Activated T-cell treated with anti-CD3 and anti-CD28 coated beads, Interleukin-2, amount 50 U/mL, for 24 hours (primary cell): ENCODE measurements around the gene IGIP.

Experiments
- DNase-seq: peaks from one replicate; pipeline ENCODE4 v3.0.0-alpha.2; 2020
- H3K27ac Mint-ChIP-seq: 2 replicates; pipeline ENCODE4 v1.8.0; 2020; ENCODE audit warnings: mild to moderate bottlenecking, mixed read lengths
- H3K27me3 Mint-ChIP-seq: 2 replicates; pipeline ENCODE4 v1.8.0; 2020; ENCODE audit warnings: mixed read lengths
- H3K36me3 Mint-ChIP-seq: 2 replicates; pipeline ENCODE4 v1.8.0; 2020; ENCODE audit warnings: low read depth, mixed read lengths
- H3K4me1 Mint-ChIP-seq: 2 replicates; pipeline ENCODE4 v1.8.0; 2020; ENCODE audit warnings: low read depth, mixed read lengths
- H3K4me3 Mint-ChIP-seq: 2 replicates; pipeline ENCODE4 v1.8.0; 2020; ENCODE audit warnings: mild to moderate bottlenecking, moderate library complexity, mixed read lengths
- H3K9me3 Mint-ChIP-seq: 2 replicates; pipeline ENCODE4 v1.8.0; 2020; ENCODE audit warnings: mixed read lengths

The IGIP gene

GRCh38 chr5:140107312-140108092 lies 18.2 kb upstream of the IGIP start:
- H3K4me3 Mint-ChIP-seq = peak overlapping the region; percentile 93

GRCh38 chr5:140108093-140109017 lies 17.4 kb upstream of the IGIP start:
- H3K27me3 Mint-ChIP-seq = peaks cover 8% of the 10 kb centered on the region
- H3K4me3 Mint-ChIP-seq = peak overlapping the region; percentile 93
- peak; percentile 43 for DNase-seq
- no peaks in the 10 kb centered on the region for H3K9me3 Mint-ChIP-seq
- peak overlapping the region; percentile 96 for H3K27ac Mint-ChIP-seq
- H3K36me3 Mint-ChIP-seq = peaks cover 12% of the 10 kb centered on the region
- H3K4me1 Mint-ChIP-seq = peaks cover 53% of the 10 kb centered on the region

More at GRCh38 chr5:140107312-140108092, 18.2 kb upstream of the IGIP start:
- Mint-ChIP-seq H3K27me3 (peaks cover 8% of the 10 kb centered on the region), H3K9me3 (no peaks in the 10 kb centered on the region), H3K4me1 (peaks cover 45% of the 10 kb centered on the region), H3K27ac (peak overlapping the region; percentile 96), H3K36me3 (peaks cover 12% of the 10 kb centered on the region)
- DNase-seq = peak; percentile 96

- Mint-ChIP-seq H3K4me1 (peaks cover 56% of the 10 kb centered on the region), H3K36me3 (peaks cover 12% of the 10 kb centered on the region)
Observed at GRCh38 chr5:140109018-140109758, 16.5 kb upstream of the IGIP start.

GRCh38 chr5:140109759-140110645 lies 15.7 kb upstream of the IGIP start:
- Mint-ChIP-seq H3K36me3 (peaks cover 19% of the 10 kb centered on the region), H3K9me3 (no peaks in the 10 kb centered on the region), H3K27me3 (peaks cover 8% of the 10 kb centered on the region), H3K4me3 (peak overlapping the region; percentile 93), H3K4me1 (peaks cover 58% of the 10 kb centered on the region), H3K27ac (no peak overlapping the region)
- DNase-seq = no peak

More at GRCh38 chr5:140109018-140109758, 16.5 kb upstream of the IGIP start:
- H3K27ac Mint-ChIP-seq = peak overlapping the region; percentile 96
- peaks cover 8% of the 10 kb centered on the region for H3K27me3 Mint-ChIP-seq
- peak overlapping the region; percentile 93 for H3K4me3 Mint-ChIP-seq
- no peaks in the 10 kb centered on the region for H3K9me3 Mint-ChIP-seq
- no peak for DNase-seq

GRCh38 chr5:140110646-140110957 lies 15.1 kb upstream of the IGIP start:
- no peak overlapping the region for H3K27ac Mint-ChIP-seq
- H3K9me3 Mint-ChIP-seq = no peaks in the 10 kb centered on the region
- H3K4me1 Mint-ChIP-seq = peaks cover 62% of the 10 kb centered on the region
- peaks cover 22% of the 10 kb centered on the region for H3K36me3 Mint-ChIP-seq
- no peak for DNase-seq
- H3K27me3 Mint-ChIP-seq = peaks cover 8% of the 10 kb centered on the region
- H3K4me3 Mint-ChIP-seq = no peak overlapping the region

GRCh38 chr5:140111011-140111858 lies 14.5 kb upstream of the IGIP start:
- H3K4me3 Mint-ChIP-seq = no peak overlapping the region
- H3K4me1 Mint-ChIP-seq = peaks cover 65% of the 10 kb centered on the region
- DNase-seq = no peak
- no peaks in the 10 kb centered on the region for H3K9me3 Mint-ChIP-seq
- peaks cover 8% of the 10 kb centered on the region for H3K27me3 Mint-ChIP-seq
- H3K36me3 Mint-ChIP-seq = peaks cover 26% of the 10 kb centered on the region
- no peak overlapping the region for H3K27ac Mint-ChIP-seq

- Mint-ChIP-seq H3K27ac (no peak overlapping the region), H3K4me1 (peaks cover 64% of the 10 kb centered on the region), H3K4me3 (peak overlapping the region; percentile 85), H3K9me3 (no peaks in the 10 kb centered on the region), H3K36me3 (peaks cover 26% of the 10 kb centered on the region), H3K27me3 (peaks cover 8% of the 10 kb centered on the region)
- no peak for DNase-seq
Observed at GRCh38 chr5:140111859-140112551, 13.7 kb upstream of the IGIP start.

GRCh38 chr5:140112685-140113179 lies 13.0 kb upstream of the IGIP start:
- Mint-ChIP-seq H3K36me3 (peaks cover 25% of the 10 kb centered on the region), H3K27me3 (peaks cover 8% of the 10 kb centered on the region), H3K4me1 (peaks cover 67% of the 10 kb centered on the region), H3K27ac (peak overlapping the region; percentile 70), H3K4me3 (peak overlapping the region; percentile 85), H3K9me3 (no peaks in the 10 kb centered on the region)
- no peak for DNase-seq

GRCh38 chr5:140113180-140113698 lies 12.5 kb upstream of the IGIP start:
- H3K27me3 Mint-ChIP-seq = peaks cover 8% of the 10 kb centered on the region
- H3K4me1 Mint-ChIP-seq = peaks cover 72% of the 10 kb centered on the region
- DNase-seq = no peak
- H3K4me3 Mint-ChIP-seq = peak overlapping the region; percentile 85
- peak overlapping the region; percentile 83 for H3K27ac Mint-ChIP-seq
- no peaks in the 10 kb centered on the region for H3K9me3 Mint-ChIP-seq
- H3K36me3 Mint-ChIP-seq = peaks cover 22% of the 10 kb centered on the region

- H3K4me3 Mint-ChIP-seq = peak within 1 kb of the TSS; percentile 85
- H3K27ac Mint-ChIP-seq = peak within 1 kb of the TSS; percentile 93
- H3K27me3 Mint-ChIP-seq = peaks cover 8% of the 10 kb centered on the region
- peaks cover 74% of the 10 kb centered on the region for H3K4me1 Mint-ChIP-seq
- peak; percentile 96 for DNase-seq
- peaks cover 16% of the 10 kb centered on the region for H3K36me3 Mint-ChIP-seq
- H3K9me3 Mint-ChIP-seq = no peaks in the 10 kb centered on the region
Observed at GRCh38 chr5:140113699-140114263, 12.0 kb upstream of the IGIP start, which contains the start of gene PURA. TSS of gene PURA (plus strand) at chr5:140114109. CDS start at chr5:140114182, 73 bp downstream.

- H3K27ac Mint-ChIP-seq = peak overlapping the region; percentile 76
- peaks cover 66% of the 10 kb centered on the region for H3K4me1 Mint-ChIP-seq
- H3K27me3 Mint-ChIP-seq = peaks cover 4% of the 10 kb centered on the region
- peaks cover 14% of the 10 kb centered on the region for H3K36me3 Mint-ChIP-seq
- DNase-seq = peak; percentile 74
- peak overlapping the region; percentile 85 for H3K4me3 Mint-ChIP-seq
- H3K9me3 Mint-ChIP-seq = no peaks in the 10 kb centered on the region
Observed at GRCh38 chr5:140114341-140115185, 11.2 kb upstream of the IGIP start.
